SH-SY5Y (cell line): ENCODE data around the gene ARHGAP15.

ENCODE experiments used
- GATA2 ChIP-seq: IDR thresholded peaks from 2 replicates; pipeline ENCODE4 v1.6.1; 2011; ENCODE audit warnings: mild to moderate bottlenecking, low read depth, low read length
- GATA3 ChIP-seq: IDR thresholded peaks from 2 replicates; pipeline ENCODE4 v1.6.1; 2011; ENCODE audit warnings: low read depth, mild to moderate bottlenecking, low read length, moderate library complexity

DNA sequence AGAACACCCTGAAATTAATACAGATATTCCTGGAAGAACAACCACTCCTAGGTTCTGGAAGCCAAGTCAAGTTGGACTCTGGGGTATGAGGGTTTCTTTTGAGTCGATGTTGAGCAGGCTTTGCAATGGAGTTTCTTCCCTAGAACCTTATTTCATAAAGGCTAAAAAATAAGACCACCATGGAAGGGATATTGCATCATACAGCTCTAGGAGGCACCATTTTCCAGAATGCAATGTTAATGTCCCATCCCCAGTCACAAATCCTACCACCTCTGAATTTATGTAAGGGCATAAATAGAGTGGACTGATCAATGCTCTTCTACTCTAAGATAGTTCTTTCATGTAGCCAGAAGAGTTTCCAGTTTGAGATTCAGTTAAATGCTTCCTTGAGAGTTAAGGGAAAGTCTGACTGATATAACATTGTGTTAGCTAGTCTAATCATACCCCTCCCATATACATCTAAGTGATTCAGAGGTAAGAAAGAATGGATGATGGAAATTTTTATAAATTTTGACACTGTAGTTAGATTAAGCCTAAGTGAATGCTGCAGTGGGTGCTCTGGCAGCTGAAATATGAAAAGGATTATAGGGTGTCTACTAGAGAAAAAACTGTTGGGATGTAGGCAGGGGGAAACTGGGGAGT, 22.0 kb downstream of the ARHGAP15 start:
- no peak for TF ChIP-seq GATA3
- TF ChIP-seq GATA2 = no peak
